ENCODE data around the gene AK5.
A peak's percentile ranks its signal among the peaks of the same experiment; 100 is the strongest.

Gene AK5

GRCh38 chr1:77605246-77606026 is 323.6 kb downstream of the AK5 start:
- peak; percentile 51 for DNase-seq

- DNase-seq: no peak
These were observed 327.1 kb downstream of the AK5 start for GRCh38 chr1:77608893-77609292.
